Measurements from ENCODE around the gene CHSY1. TPM values are rescaled to one million over a fixed set of nuclear protein-coding genes. Genes with fewer than 3 reads are reported as not detected.
"Not testable (repeated sequence)": the region's sequence is repeated elsewhere in the genome, so short reads cannot be mapped to it uniquely, and the experiment has no call there.

CHSY1 gene
- total RNA-seq, 1 experiment from 2014 or later: 47.0 TPM

DNA sequence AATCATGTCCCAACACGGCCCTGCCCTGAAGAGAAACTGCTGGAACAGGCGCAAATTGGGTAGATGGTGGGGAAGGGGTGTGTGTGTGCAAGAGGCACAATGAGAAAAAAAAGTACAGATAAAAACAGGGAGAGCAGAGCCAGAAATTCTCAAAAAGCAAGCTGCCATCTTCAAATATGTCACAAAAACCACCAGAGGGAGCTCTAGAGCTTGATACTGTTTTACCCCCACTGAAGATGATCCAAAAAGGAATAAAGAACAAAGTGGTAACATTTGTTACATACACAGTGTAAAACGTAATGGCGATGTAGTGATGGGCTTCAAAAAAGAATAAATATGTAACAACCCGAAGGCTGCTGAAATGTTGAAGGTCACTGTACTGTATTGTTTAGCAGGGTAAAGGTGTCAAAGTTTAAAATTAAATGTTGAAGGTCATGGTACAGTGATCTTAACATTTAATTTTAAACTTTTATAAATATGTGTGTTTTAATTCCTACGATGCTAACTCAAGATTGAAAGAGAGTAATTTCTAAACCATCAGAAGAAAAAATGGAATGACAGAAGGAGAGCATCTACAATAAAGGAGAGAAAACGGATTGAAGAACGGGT is 37.2 kb upstream of the CHSY1 start:
- peaks cover 10% of the 10 kb centered on the region for H3K4me1 ChIP-seq (ENCODE audit: insufficient read depth, low read length, poor library complexity, severe bottlenecking)
- intact Hi-C loops (cut with micrococcal nuclease; ENCODE audit: unreplicated experiment): no loop called here
- peaks cover 76% of the 10 kb centered on the region for H3K36me3 ChIP-seq (ENCODE audit: insufficient read depth, low read length, poor library complexity, severe bottlenecking)

GRCh38 chr15:101287342-101287741 is 35.5 kb upstream of the CHSY1 start:
- H3K36me3 ChIP-seq (ENCODE audit: insufficient read depth, low read length, poor library complexity, severe bottlenecking): peaks cover 91% of the 10 kb centered on the region
- H3K27ac ChIP-seq (ENCODE audit: low read depth, low read length, poor library complexity, severe bottlenecking); BruUV-seq (replicated peaks); intact Hi-C loops (cut with micrococcal nuclease; ENCODE audit: unreplicated experiment); H3K9me3 ChIP-seq (ENCODE audit: low read depth, low read length, poor library complexity, severe bottlenecking); H3K27me3 ChIP-seq (replicated peaks; ENCODE audit: insufficient read depth, low read depth, low read length, poor library complexity); H3K4me3 ChIP-seq (ENCODE audit: low read depth, low read length, poor library complexity, severe bottlenecking); POLR2A ChIA-PET (ENCODE audit: low non-redundant PET); DNase-seq (ENCODE audit: low spot score); H3K4me1 ChIP-seq (ENCODE audit: insufficient read depth, low read length, poor library complexity, severe bottlenecking); CTCF ChIA-PET: not testable (repeated sequence)

More for the DNA sequence above, 37.2 kb upstream of the CHSY1 start:
- BruUV-seq (replicated peaks): no TSS peak
- Histone ChIP-seq H3K27me3 (replicated peaks; ENCODE audit: insufficient read depth, low read depth, low read length, poor library complexity) (no peaks in the 10 kb centered on the region), H3K9me3 (ENCODE audit: low read depth, low read length, poor library complexity, severe bottlenecking) (no peaks in the 10 kb centered on the region), H3K4me3 (ENCODE audit: low read depth, low read length, poor library complexity, severe bottlenecking) (no peak overlapping the region), H3K27ac (ENCODE audit: low read depth, low read length, poor library complexity, severe bottlenecking) (no peak overlapping the region)
- TF ChIP-seq EZH2 (IDR thresholded peaks at IDR 0.05; ENCODE audit: borderline replicate concordance, low read depth, low read length, poor library complexity, severe bottlenecking): no peak
- peak; percentile 73 for TF ChIP-seq CTCF (conservative IDR thresholded peaks at IDR 0.05; ENCODE audit: low read depth, low read length)
- peak; percentile 73 for DNase-seq (ENCODE audit: low spot score)
- ChIA-PET POLR2A (ENCODE audit: low non-redundant PET) (no interaction called here), CTCF (interaction anchor here (0.6 kb wide), 2 partner anchors 353 to 439 kb away, joined by 3 to 17 read pairs; no protein-coding TSS in a partner anchor)

GRCh38 chr15:101286471-101287114 is 34.7 kb upstream of the CHSY1 start:
- TF ChIP-seq EZH2 (IDR thresholded peaks at IDR 0.05; ENCODE audit: borderline replicate concordance, low read depth, low read length, poor library complexity, severe bottlenecking) (no peak), CTCF (conservative IDR thresholded peaks at IDR 0.05; ENCODE audit: low read depth, low read length) (no peak)
- Histone ChIP-seq H3K4me1 (ENCODE audit: insufficient read depth, low read length, poor library complexity, severe bottlenecking) (no peaks in the 10 kb centered on the region), H3K36me3 (ENCODE audit: insufficient read depth, low read length, poor library complexity, severe bottlenecking) (peaks cover 91% of the 10 kb centered on the region), H3K27ac (ENCODE audit: low read depth, low read length, poor library complexity, severe bottlenecking) (no peak overlapping the region), H3K27me3 (replicated peaks; ENCODE audit: insufficient read depth, low read depth, low read length, poor library complexity) (no peaks in the 10 kb centered on the region), H3K9me3 (ENCODE audit: low read depth, low read length, poor library complexity, severe bottlenecking) (no peaks in the 10 kb centered on the region), H3K4me3 (ENCODE audit: low read depth, low read length, poor library complexity, severe bottlenecking) (no peak overlapping the region)
- no TSS peak for BruUV-seq (replicated peaks)
- DNase-seq (ENCODE audit: low spot score): no peak
- intact Hi-C loops (cut with micrococcal nuclease; ENCODE audit: unreplicated experiment): no loop called here
- ChIA-PET CTCF (no interaction called here), POLR2A (ENCODE audit: low non-redundant PET) (no interaction called here)
